UCSD-AML1 (cell line): ENCODE measurements around the gene STIP1.
"Not testable (repeated sequence)": the region's sequence is repeated elsewhere in the genome, so short reads cannot be mapped to it uniquely, and the experiment has no call there.

Source experiments
- DNase-seq: peaks from one replicate; lab custom pipeline; 2025; ENCODE audit not compliant: unreplicated experiment; lab: John Stamatoyannopoulos, UW

Gene STIP1

GRCh38 chr11:64234647-64235379 is 48.8 kb downstream of the STIP1 start:
- peak; percentile 60 for DNase-seq

- no peak for DNase-seq
These were observed 49.6 kb downstream of the STIP1 start for GRCh38 chr11:64235437-64236161.

GRCh38 chr11:64237484-64237951 is 51.5 kb downstream of the STIP1 start:
- DNase-seq, result no peak

- DNase-seq, result no peak
These were observed 52.1 kb downstream of the STIP1 start for GRCh38 chr11:64238076-64238475.

DNA sequence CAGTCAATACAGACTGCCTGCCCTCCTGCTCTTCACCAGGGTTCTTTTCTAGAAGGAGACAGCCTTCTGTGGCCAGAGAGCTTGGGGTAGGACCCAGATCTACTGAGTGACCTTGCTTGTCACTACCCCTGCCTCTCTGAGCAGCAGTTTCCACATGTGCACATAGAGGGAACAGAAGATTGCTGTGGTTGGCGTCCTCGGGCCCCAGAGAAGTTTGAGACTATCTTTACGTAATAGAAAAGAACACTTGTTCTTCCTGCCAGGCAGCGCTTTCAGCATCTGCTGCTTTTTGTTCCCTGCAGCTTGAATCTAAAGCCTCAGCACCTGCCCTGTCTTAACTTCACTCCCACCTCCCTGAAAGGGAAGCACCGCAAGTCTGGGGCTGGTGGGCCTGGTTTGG is 53.0 kb downstream of the STIP1 start:
- no peak for DNase-seq

GRCh38 chr11:64239662-64240434 is 53.9 kb downstream of the STIP1 start:
- DNase-seq, result peak; percentile 43

GRCh38 chr11:64240435-64241240 is 54.7 kb downstream of the STIP1 start, which contains the start of gene FKBP2:
FKBP2 (plus strand) TSS chr11:64241095; CDS start chr11:64242388, 1,293 bp downstream.
- DNase-seq, result peak; percentile 98

- peak; percentile 100 for DNase-seq
These were observed 55.2 kb downstream of the STIP1 start for GRCh38 chr11:64241241-64241490.

DNA sequence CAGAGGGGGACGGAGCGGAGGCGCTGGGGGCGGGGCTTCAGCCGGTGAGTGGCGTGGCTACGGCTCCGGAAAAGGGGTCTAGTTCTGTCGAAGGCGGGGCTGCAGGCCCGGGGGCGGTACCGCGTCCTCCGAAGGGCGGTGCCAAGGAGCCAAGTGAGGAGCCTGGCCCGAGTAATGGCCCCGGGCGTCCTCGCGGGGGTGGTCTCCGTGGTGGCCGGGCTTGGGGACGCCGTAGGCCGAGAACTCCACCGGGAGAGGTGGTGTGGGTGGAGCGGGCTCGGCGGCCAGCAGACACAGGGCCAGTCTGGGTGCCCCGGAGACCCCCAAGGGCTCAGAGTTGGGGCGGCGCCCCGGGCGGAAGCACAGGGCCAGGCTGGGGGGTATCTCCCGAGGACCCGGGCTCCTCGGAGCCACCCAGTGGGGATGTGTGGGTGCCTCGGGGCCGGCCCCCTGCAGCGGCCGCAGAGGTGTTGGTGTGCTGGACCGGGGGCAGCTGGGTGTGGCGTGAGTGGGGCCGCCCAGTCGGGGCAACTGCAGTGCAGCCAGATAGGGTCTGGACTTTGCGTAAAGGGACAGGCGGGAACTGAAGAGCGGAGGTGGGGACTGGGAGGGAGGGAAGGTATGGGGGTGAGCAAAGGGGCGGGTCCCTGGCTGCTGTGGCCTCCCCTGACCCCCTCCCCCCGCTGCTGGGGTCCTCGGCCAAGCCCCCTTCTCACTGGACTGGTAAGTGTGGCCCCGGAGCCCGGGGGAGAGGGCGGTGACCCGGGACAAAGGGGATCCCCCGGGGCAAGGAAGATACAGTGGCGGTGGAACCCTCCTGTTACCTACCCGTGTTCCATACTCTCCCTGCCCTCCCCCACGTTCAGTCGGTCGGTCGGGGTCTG is 55.8 kb downstream of the STIP1 start:
- peak; percentile 59 for DNase-seq

- DNase-seq, result no peak
These were observed 57.4 kb downstream of the STIP1 start for GRCh38 chr11:64243236-64243854.

GRCh38 chr11:64244107-64244506 is 58.1 kb downstream of the STIP1 start:
- no peak for DNase-seq

DNA sequence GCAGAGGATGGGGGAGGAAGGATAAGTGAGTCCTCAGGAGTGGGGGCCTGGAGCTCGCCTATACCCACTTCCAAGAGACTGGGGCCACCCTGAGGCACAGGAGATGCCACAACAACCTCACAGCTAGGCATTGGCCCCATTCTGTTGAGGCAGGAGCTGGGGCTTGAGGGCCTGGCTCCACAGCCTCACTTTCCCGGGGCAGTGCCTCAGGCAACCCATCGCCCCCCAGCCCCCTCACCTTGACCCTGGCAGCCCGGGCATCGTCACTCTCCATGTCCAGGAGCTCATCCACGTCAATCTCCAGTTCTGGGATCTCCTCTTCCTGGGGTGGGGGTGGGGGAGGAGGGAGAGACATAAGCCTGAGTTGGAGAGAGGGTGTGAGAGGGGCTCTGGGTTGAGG is 59.0 kb downstream of the STIP1 start:
- DNase-seq, result no peak

DNA sequence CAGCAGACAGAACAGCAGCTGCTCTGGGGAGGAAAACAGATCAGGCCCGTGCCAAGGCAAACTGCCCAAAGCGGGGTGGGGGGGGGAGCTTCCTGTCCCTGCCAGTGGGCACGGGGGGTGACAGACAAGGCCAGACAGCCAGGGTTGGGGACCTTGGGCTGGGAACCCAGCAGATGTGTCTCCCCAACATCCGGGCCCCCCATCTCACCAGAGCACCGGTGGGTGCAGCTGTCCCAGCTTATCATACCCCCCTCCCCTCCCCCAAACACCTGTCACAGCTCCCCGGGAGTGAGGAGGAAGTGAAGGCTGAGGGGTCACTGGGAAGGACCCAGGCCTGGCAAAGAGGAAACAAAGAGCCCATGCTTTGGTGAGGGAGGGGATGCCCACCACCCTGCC is 59.4 kb downstream of the STIP1 start:
- no peak for DNase-seq

DNA sequence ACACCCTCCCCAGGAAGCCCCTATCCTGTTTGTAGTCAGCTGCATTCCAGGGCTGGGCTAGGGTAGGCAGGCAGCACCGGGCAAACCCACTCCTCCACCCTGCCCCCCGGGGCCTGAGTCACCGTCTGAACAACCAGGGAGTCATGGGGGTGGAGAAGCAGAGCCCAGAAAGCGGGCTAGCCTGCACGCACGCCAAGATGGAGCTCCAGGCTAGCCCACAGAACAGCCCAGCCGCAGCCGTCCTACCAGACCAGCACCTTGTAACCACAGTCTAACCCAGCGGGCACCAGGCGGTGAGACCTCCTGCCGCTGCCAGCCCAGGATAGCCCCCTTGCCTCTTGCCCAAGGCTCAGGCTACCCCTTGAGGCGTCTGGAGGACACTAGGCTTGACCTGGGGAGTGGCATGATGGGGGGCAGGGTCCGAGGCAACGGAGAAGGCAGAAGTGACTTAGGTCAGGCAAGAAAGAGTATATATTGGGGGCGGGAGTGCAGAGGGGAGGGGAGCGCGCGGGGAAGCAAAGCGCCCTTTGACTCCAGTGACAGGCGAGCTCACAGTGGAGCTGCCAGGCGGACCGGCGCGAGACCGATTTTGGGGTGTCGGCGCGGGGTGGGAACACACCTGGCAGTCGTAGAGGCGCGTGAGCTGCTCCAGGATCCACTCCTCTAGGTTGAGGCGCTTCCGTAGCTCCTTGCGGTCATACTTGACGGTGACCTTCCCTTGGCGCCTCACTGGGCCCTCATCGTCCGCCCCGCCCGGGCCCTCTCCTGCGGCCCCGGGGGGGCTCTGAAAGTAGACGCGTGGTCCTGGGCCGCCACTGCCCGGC is 60.0 kb downstream of the STIP1 start:
- DNase-seq, result peak; percentile 59

GRCh38 chr11:64246621-64246870 is 60.6 kb downstream of the STIP1 start:
- DNase-seq, result not testable (repeated sequence)

DNA sequence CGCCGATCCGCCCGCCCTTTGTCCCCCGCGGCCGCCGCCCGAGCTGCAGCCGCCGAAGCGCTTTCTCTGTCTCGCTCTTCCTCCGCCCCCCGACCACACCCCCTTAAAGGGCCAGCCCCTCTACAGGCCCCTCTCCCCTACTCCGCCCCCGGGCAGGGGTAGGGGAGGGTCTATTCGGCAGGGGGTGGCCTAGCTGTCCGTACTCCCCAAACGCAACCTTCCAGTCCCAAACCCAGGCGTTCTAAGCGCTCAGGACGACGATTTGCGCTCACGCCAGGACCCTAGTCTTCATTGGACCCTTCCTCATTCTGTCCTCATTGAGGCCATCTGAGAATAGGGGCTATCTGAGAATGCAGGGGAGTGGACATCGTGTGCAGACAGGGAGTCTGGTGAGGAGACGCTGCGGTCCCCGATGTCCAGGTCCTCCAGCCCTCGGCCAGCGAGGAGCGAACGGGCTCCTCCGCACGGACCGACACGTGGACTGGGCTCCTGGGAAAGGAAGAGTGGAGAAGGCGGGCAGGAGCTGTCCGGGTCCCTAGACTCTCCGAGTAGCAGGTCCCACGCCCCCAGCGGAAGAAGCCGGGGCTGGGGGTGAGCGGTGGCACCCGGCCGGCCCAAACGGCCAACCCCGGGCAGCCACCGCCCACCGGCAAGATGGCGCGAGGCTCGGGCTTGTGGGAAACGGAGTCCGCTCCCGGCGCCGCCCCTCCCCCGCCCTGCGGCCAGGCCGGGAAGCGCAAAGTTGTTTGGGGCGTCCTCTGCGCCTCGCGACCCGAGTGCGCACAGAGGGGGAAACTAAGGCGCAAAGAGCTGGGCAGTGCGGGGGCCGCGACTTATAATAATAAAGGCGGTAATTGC is 61.1 kb downstream of the STIP1 start, which contains the start of gene PPP1R14B:
TSS of gene PPP1R14B (minus strand) at position 73 of the 858 bp plus-strand sequence. CDS start 270 bp downstream, outside the sequence.
- peak; percentile 88 for DNase-seq

DNA sequence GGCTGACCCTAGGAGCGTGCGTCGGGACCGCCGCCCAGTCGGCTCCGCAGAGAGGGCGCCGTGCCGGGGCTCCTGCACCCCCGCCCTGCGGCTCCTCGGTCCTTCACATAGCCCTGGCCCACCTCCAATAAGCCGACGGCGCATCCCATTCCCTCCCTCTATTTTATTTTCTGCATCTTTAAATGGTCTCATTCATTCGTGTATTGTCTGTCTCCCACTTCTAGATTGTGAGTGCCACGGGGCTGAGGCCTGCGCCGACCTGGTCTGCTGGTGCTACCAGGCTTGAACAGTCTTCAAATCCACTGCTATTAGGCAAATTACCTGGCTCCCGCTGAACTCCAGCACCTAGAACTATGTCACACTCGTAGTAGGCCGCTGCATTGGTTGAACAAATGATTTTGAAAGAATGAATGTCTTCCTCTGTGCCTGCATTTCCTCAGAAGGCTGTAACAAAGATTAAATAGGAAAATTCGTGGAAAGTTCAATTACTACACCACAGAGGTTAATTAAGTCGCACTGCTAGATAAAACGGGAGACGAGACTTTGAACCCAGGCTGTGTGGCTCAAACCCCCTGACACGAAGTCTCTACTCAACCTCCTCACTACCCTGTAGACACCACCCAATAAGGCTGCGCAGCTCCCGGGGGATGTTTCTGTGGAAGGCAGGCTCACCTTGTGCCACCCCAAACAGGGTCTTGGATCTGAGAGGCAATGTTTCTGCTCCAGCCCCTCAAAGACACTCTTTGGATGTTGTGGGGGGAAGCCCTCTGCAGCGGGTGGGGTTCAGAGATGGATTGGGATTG is 62.0 kb downstream of the STIP1 start:
- no peak for DNase-seq
